Hematopoietic multipotent progenitor cell (in vitro differentiated cells): ENCODE measurements around the gene PARVG. TPM values are rescaled to one million over a fixed set of nuclear protein-coding genes. Genes with fewer than 3 reads are reported as not detected.
"Not testable (repeated sequence)": the region's sequence is repeated elsewhere in the genome, so short reads cannot be mapped to it uniquely, and the experiment has no call there.

ENCODE experiments used
- DNase-seq, 3 donors: peaks; one replicate each; pipeline ENCODE4 v3.0.0-alpha.2; 2011 to 2015; ENCODE audit warnings: low read depth in 2 of 3, low spot score in 2 of 3
- total RNA-seq: library from RNA; depleted of rRNA; stranded (reverse); fragments of >200 nt; gene quantifications from one replicate; pipeline ENCODE4 v1.2.3, GENCODE V29; 2012

Gene PARVG
- total RNA-seq, 1 donor, result 133 TPM

GRCh38 chr22:44231233-44231632 is 50.5 kb downstream of the PARVG start:
- DNase-seq, result no peak

- DNase-seq, result not testable (repeated sequence)
Measured at GRCh38 chr22:44234372-44234771, 53.6 kb downstream of the PARVG start.

- no peak for DNase-seq
Measured at GRCh38 chr22:44237290-44237689, 56.6 kb downstream of the PARVG start.

GRCh38 chr22:44241121-44241520 is 60.4 kb downstream of the PARVG start:
- DNase-seq, result not testable (repeated sequence)

GRCh38 chr22:44242946-44243724 is 62.4 kb downstream of the PARVG start:
- DNase-seq, result no peak

GRCh38 chr22:44243761-44244160 is 63.0 kb downstream of the PARVG start:
- no peak for DNase-seq

- no peak for DNase-seq
Measured at GRCh38 chr22:44244265-44244822, 63.6 kb downstream of the PARVG start.

GRCh38 chr22:44245438-44245837 is 64.7 kb downstream of the PARVG start:
- no peak for DNase-seq

GRCh38 chr22:44245867-44246266 is 65.1 kb downstream of the PARVG start:
- no peak for DNase-seq

GRCh38 chr22:44246615-44247326 is 66.0 kb downstream of the PARVG start:
- no peak for DNase-seq

- no peak for DNase-seq
Measured at GRCh38 chr22:44247346-44247745, 66.6 kb downstream of the PARVG start.

GRCh38 chr22:44247923-44248892 is 67.5 kb downstream of the PARVG start:
- DNase-seq, result no peak

- DNase-seq, result no peak
Measured at GRCh38 chr22:44248926-44249325, 68.2 kb downstream of the PARVG start.

GRCh38 chr22:44249376-44250147 is 68.8 kb downstream of the PARVG start:
- DNase-seq, result no peak

- DNase-seq, result no peak
Measured at GRCh38 chr22:44254811-44255210, 74.1 kb downstream of the PARVG start.

GRCh38 chr22:44256085-44256484 is 75.4 kb downstream of the PARVG start:
- no peak for DNase-seq

GRCh38 chr22:44256556-44257485 is 76.1 kb downstream of the PARVG start:
- no peak for DNase-seq
